ENCODE data around the gene RXFP1.

The RXFP1 gene

DNA sequence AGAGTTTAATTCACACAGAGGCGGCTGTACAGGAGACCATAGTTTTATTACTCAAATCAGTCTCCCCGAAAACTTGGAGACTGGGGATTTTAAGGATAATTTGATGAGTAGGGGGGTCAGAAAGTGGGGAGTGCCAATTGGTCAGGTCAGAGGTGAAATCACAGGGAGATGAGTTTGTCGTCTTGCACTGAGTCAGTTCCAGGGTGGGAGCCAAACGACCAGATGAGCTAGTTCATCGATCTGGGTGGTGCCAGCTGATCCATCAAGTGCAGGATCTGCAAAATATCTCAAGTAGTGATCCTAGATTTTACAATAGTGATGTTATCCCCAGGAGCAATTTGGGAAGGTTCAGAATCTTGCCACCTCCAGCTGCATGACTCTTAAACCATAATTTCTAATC, 154.4 kb downstream of the RXFP1 start:
- no peak for DNase-seq

DNA sequence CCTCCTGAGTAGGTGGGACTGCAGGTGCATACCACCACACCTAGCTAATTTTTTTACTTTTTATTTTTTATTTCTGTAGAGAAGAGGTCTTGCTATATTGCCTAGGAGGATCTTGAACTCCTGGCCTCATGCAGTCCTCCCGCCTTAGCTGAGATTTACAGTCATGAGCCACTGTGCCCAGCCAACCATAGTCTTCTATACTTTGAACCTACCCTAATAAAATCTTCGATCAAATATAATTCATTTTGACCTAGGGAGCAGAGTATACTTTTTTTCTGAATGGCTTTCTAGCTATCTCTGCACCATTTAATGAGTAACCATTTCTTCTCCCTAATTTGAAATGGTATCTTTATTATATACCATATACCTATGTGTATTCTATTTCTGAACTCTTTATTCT, 157.1 kb downstream of the RXFP1 start:
- no peak for DNase-seq

GRCh38 chr4:158681629-158682028, 159.9 kb downstream of the RXFP1 start:
- no peak for DNase-seq

- DNase-seq: no peak
Observed at GRCh38 chr4:158682066-158682465, 160.4 kb downstream of the RXFP1 start.

- no peak for DNase-seq
Observed at GRCh38 chr4:158688813-158689212, 167.1 kb downstream of the RXFP1 start.

Data from activated CD4-positive, alpha-beta T cell treated with anti-CD3 and anti-CD28 coated beads, Interleukin-2, Interleukin-6, amounts not matched to agents 100 ng/mL and 50 ng/mL, durations not matched to agents 16 hours and 8 hours (primary cell).